HEK293 (cell line): ENCODE measurements around the gene PLXNA3.

Experiments used
- CTCF ChIA-PET: fragments of 350-600 bp; formaldehyde crosslinking; extraction: SDS; loops from one replicate; lab custom pipeline; 2021; ENCODE audit warnings: antibody characterized with exemption; lab: Yijun Ruan, JAX
- POLR2A ChIA-PET: fragments of 300-600 bp; formaldehyde crosslinking; extraction: SDS; loops from one replicate; lab custom pipeline; 2020; ENCODE audit warnings: antibody characterized with exemption, inconsistent platforms; lab: Yijun Ruan, JAX
- H3K27ac ChIP-seq: fragments of 200-500 bp; sonication (Bioruptor generic); 2 replicates; pipeline ENCODE4 v1.5.1; 2014; ENCODE audit warnings: low read depth, low read length, control low read depth, inconsistent platforms; ENCODE audit errors: extremely low read depth
- H3K36me3 ChIP-seq, 2 experiments: fragments of 200-500 bp in 1 of 2; sonication (Bioruptor generic) in 1 of 2; 1 replicate in 1 of 2; 2 replicates in 1 of 2; pipeline ENCODE4 v1.5.1; 2014 to 2017; ENCODE audit warnings: inconsistent platforms in 2 of 2, low read length in 2 of 2; ENCODE audit not compliant: control insufficient read depth in 2 of 2, insufficient read depth in 1 of 2
- H3K4me1 ChIP-seq: fragments of 200-500 bp; sonication (Bioruptor generic); 2 replicates; pipeline ENCODE4 v1.5.1; 2014; ENCODE audit warnings: mild to moderate bottlenecking, low read length, inconsistent platforms; ENCODE audit not compliant: control insufficient read depth, insufficient read depth
- H3K4me3 ChIP-seq: 2 replicates; pipeline ENCODE4 v1.5.1; 2011; ENCODE audit warnings: low read depth, mild to moderate bottlenecking, control low read depth, low read length, moderate library complexity
- H3K9me3 ChIP-seq: fragments of 200-500 bp; sonication (Bioruptor generic); 2 replicates; pipeline ENCODE4 v1.5.1; 2014; ENCODE audit warnings: low read depth, low read length, inconsistent platforms; ENCODE audit not compliant: control insufficient read depth, insufficient read depth
- GLI4 ChIP-seq: fragments of 450-650 bp; formaldehyde crosslinking; IDR thresholded peaks from 2 replicates; pipeline ENCODE4 v1.5.1; 2016; ENCODE audit warnings: missing biosample characterization, missing genetic modification characterization
- GLIS2 ChIP-seq: fragments of 450-650 bp; formaldehyde crosslinking; IDR thresholded peaks from 2 replicates; pipeline ENCODE4 v1.5.1; 2016; ENCODE audit warnings: missing biosample characterization, missing genetic modification characterization
- KLF8 ChIP-seq: fragments of 450-650 bp; formaldehyde crosslinking; IDR thresholded peaks from 2 replicates; pipeline ENCODE4 v1.5.1; 2016; ENCODE audit warnings: missing biosample characterization, missing genetic modification characterization
- KLF9 ChIP-seq: fragments of 450-650 bp; formaldehyde crosslinking; IDR thresholded peaks from 2 replicates; pipeline ENCODE4 v1.5.1; 2016; ENCODE audit warnings: missing biosample characterization, missing genetic modification characterization, low read depth
- SP2 ChIP-seq: fragments of 450-650 bp; formaldehyde crosslinking; IDR thresholded peaks from 2 replicates; pipeline ENCODE4 v1.5.1; 2016; ENCODE audit warnings: missing biosample characterization, missing genetic modification characterization
- YY1 ChIP-seq: fragments of 450-650 bp; formaldehyde crosslinking; IDR thresholded peaks from 2 replicates; pipeline ENCODE4 v1.5.1; 2018; ENCODE audit warnings: missing biosample characterization, missing genetic modification characterization
- ZIC2 ChIP-seq: fragments of 450-650 bp; formaldehyde crosslinking; IDR thresholded peaks from 2 replicates; pipeline ENCODE4 v1.5.1; 2016; ENCODE audit warnings: missing biosample characterization, missing genetic modification characterization
- ZNF121 ChIP-seq: fragments of 450-650 bp; formaldehyde crosslinking; IDR thresholded peaks from 2 replicates; pipeline ENCODE4 v1.5.1; 2016; ENCODE audit warnings: missing biosample characterization, missing genetic modification characterization
- ZNF175 ChIP-seq: fragments of 450-650 bp; formaldehyde crosslinking; IDR thresholded peaks from 2 replicates; pipeline ENCODE4 v1.5.1; 2016; ENCODE audit warnings: missing biosample characterization, missing genetic modification characterization
- ZNF211 ChIP-seq: fragments of 450-650 bp; formaldehyde crosslinking; IDR thresholded peaks from 2 replicates; pipeline ENCODE4 v1.5.1; 2016; ENCODE audit warnings: low read depth, missing biosample characterization, missing genetic modification characterization
- ZNF274 ChIP-seq, 2 experiments: fragments of 200-500 bp in 1 of 2; fragments of 450-650 bp in 1 of 2; sonication (Bioruptor generic) in 1 of 2; formaldehyde crosslinking in 1 of 2; IDR thresholded peaks; 2 replicates each; pipeline versions ENCODE4 v1.5.1 to v1.6.1; 2014 to 2016; ENCODE audit warnings: borderline replicate concordance in 1 of 2, inconsistent platforms in 1 of 2, low read length in 1 of 2, missing biosample characterization in 1 of 2, missing genetic modification characterization in 1 of 2
- ZNF391 ChIP-seq: fragments of 450-650 bp; formaldehyde crosslinking; IDR thresholded peaks from 2 replicates; pipeline ENCODE4 v1.5.1; 2016; ENCODE audit warnings: low read depth, missing biosample characterization, missing genetic modification characterization, borderline replicate concordance
- ZNF433 ChIP-seq: fragments of 450-650 bp; formaldehyde crosslinking; IDR thresholded peaks from 2 replicates; pipeline ENCODE4 v1.5.1; 2016; ENCODE audit warnings: missing biosample characterization, missing genetic modification characterization, low read depth
- ZNF548 ChIP-seq: fragments of 450-650 bp; formaldehyde crosslinking; IDR thresholded peaks from 2 replicates; pipeline ENCODE4 v1.5.1; 2016; ENCODE audit warnings: missing biosample characterization, missing genetic modification characterization
- ZNF600 ChIP-seq: fragments of 450-650 bp; formaldehyde crosslinking; IDR thresholded peaks from 2 replicates; pipeline ENCODE4 v1.5.1; 2016; ENCODE audit warnings: missing biosample characterization, missing genetic modification characterization
- ZNF629 ChIP-seq: fragments of 450-650 bp; formaldehyde crosslinking; IDR thresholded peaks from 2 replicates; pipeline ENCODE4 v1.5.1; 2017; ENCODE audit warnings: missing biosample characterization, missing genetic modification characterization
- ZNF664 ChIP-seq: fragments of 450-650 bp; formaldehyde crosslinking; IDR thresholded peaks from 2 replicates; pipeline ENCODE4 v1.5.1; 2016; ENCODE audit warnings: missing biosample characterization, missing genetic modification characterization
- ZNF670 ChIP-seq: fragments of 450-650 bp; formaldehyde crosslinking; IDR thresholded peaks from 2 replicates; pipeline ENCODE4 v1.5.1; 2016; ENCODE audit warnings: missing biosample characterization, missing genetic modification characterization, low read depth
- ZSCAN23 ChIP-seq: fragments of 450-650 bp; formaldehyde crosslinking; IDR thresholded peaks from 2 replicates; pipeline ENCODE4 v1.5.1; 2016; ENCODE audit warnings: missing biosample characterization, missing genetic modification characterization
- TF ChIP-seq, protein P1 (sequence below): fragments of 450-650 bp; formaldehyde crosslinking; IDR thresholded peaks from 2 replicates; pipeline ENCODE4 v1.5.1; 2017; ENCODE audit warnings: missing biosample characterization, missing genetic modification characterization
- TF ChIP-seq, protein P2 (sequence below): fragments of 450-650 bp; formaldehyde crosslinking; IDR thresholded peaks from 2 replicates; pipeline ENCODE4 v1.5.1; 2016; ENCODE audit warnings: missing biosample characterization, missing genetic modification characterization
- TF ChIP-seq, protein P3 (sequence below): fragments of 450-650 bp; formaldehyde crosslinking; IDR thresholded peaks from 2 replicates; pipeline ENCODE4 v1.5.1; 2016; ENCODE audit warnings: missing biosample characterization, missing genetic modification characterization
- TF ChIP-seq, protein P4 (sequence below): fragments of 450-650 bp; formaldehyde crosslinking; IDR thresholded peaks from 2 replicates; pipeline ENCODE4 v1.5.1; 2016; ENCODE audit warnings: missing biosample characterization, missing genetic modification characterization
- TF ChIP-seq, protein P5 (sequence below): fragments of 450-650 bp; formaldehyde crosslinking; IDR thresholded peaks from 2 replicates; pipeline ENCODE4 v1.5.1; 2016; ENCODE audit warnings: missing biosample characterization, missing genetic modification characterization

PLXNA3 gene

DNA sequence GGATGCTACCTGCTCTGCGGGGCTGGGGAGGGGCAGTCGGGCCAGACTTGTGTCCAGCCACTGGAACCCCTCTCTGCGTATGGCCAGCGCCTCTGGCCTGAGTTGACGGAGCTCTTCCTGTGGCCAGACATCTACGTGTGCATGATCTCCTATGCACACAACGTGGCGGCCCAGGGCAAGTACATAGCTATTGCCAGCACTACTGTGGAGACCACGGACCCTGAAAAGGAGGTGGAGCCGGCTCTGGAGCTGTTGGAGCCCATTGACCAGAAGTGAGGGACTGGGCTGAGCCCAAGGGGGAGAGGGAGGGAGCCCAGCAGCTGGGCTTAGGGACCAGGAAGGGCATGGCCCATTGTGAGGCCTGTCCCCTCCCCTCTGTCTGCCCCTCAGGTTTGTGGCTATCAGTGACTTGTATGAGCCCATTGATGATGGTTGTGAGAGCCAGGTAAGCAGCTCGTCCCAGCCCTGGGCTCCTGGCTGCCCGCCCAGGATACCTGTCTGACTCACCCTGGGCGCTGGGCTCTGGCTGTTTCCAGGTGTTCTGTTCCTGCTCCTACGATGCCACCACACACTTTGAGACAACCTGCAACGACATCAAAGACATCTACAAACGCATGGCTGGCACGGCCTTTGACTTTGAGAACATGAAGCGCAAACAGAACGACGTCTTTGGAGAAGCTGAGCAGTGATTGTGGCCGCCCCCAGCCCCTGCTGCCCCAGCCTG lies 15.9 kb upstream of the PLXNA3 start:
- Histone ChIP-seq H3K36me3 (peaks cover 7 to 71% of the 10 kb centered on the region in 2 experiments; a peak in 2 of 3 replicates), H3K4me1 (no peaks in the 10 kb centered on the region)
- CTCF ChIA-PET = interaction anchor here (0.6 kb wide), 1 partner anchor 44 kb away, joined by 4 read pairs; the partner anchor contains the start of gene RPL10
- TF ChIP-seq ZIC2 = no peak
- TF ChIP-seq ZNF211 (tag by site-specific recombination) = no peak
- TF ChIP-seq, protein P1, sequence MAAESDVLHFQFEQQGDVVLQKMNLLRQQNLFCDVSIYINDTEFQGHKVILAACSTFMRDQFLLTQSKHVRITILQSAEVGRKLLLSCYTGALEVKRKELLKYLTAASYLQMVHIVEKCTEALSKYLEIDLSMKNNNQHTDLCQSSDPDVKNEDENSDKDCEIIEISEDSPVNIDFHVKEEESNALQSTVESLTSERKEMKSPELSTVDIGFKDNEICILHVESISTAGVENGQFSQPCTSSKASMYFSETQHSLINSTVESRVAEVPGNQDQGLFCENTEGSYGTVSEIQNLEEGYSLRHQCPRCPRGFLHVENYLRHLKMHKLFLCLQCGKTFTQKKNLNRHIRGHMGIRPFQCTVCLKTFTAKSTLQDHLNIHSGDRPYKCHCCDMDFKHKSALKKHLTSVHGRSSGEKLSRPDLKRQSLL = peak; percentile 64
- no peak for TF ChIP-seq ZNF670 (tag by site-specific recombination)
- TF ChIP-seq, all 188 proteins: peak for 1
- Histone ChIP-seq H3K4me3 (no peak overlapping the region), H3K27ac (no peak overlapping the region), H3K9me3 (no peaks in the 10 kb centered on the region)
- POLR2A ChIA-PET = interaction anchor here (0.6 to 3.0 kb wide), 4 partner anchors 15 to 31 kb away, joined by 3 to 13 read pairs (median 4); partner anchors contain the start of genes PLXNA3 and TAFAZZIN

DNA sequence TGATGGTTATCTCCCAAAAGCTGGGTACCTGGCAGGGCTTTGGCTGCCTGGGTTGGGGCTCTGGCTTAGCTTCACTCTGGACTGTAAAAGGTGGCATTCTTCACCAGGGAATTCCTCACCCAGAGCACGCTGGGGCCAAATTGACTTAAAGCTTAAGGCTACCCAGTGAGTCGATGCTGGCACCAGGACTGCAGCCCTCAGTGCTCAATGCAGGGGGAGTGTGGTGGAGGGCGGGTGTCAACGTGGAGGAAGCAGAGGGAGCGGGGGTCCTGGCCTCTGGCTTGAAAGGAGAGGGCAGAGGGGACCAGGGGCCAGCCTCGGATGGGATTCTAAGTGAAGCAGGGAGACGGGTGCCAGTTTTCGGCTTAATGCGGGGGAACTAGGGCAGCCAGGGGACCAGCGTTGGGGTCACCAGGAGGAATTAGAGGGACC lies 14.6 kb upstream of the PLXNA3 start:
- peaks cover 11 to 79% of the 10 kb centered on the region in 2 experiments; a peak in 2 of 3 replicates for H3K36me3 ChIP-seq
- TF ChIP-seq ZNF175 (tag by site-specific recombination) (no peak), ZNF433 (tag by site-specific recombination) (no peak), ZSCAN23 (tag by site-specific recombination) (no peak), KLF9 (tag by site-specific recombination) (no peak), ZNF274 (IDR thresholded peaks at IDR 0.05; ENCODE audit: low read length) (no peak), ZNF274 (tag by site-specific recombination; IDR thresholded peaks at IDR 0.05; ENCODE audit: borderline replicate concordance) (no peak), ZNF121 (tag by site-specific recombination) (no peak), ZNF629 (tag by site-specific recombination) (no peak), ZNF600 (tag by site-specific recombination) (0 out of 2 replicates have a peak, but pooled peaks have one; percentile 26), GLI4 (tag by site-specific recombination) (no peak), KLF8 (tag by site-specific recombination) (0 out of 2 replicates have a peak, but pooled peaks have one; percentile 18), ZNF391 (tag by site-specific recombination) (no peak), YY1 (tag by site-specific recombination) (no peak), ZNF664 (tag by site-specific recombination) (no peak), GLIS2 (peak; percentile 71), SP2 (no peak), ZNF548 (tag by site-specific recombination) (no peak)
- TF ChIP-seq, protein P2, sequence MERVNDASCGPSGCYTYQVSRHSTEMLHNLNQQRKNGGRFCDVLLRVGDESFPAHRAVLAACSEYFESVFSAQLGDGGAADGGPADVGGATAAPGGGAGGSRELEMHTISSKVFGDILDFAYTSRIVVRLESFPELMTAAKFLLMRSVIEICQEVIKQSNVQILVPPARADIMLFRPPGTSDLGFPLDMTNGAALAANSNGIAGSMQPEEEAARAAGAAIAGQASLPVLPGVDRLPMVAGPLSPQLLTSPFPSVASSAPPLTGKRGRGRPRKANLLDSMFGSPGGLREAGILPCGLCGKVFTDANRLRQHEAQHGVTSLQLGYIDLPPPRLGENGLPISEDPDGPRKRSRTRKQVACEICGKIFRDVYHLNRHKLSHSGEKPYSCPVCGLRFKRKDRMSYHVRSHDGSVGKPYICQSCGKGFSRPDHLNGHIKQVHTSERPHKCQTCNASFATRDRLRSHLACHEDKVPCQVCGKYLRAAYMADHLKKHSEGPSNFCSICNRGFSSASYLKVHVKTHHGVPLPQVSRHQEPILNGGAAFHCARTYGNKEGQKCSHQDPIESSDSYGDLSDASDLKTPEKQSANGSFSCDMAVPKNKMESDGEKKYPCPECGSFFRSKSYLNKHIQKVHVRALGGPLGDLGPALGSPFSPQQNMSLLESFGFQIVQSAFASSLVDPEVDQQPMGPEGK (tag by site-specific recombination) = peak; percentile 46; the same call in 1 of the 2 replicates
- TF ChIP-seq, protein P3, sequence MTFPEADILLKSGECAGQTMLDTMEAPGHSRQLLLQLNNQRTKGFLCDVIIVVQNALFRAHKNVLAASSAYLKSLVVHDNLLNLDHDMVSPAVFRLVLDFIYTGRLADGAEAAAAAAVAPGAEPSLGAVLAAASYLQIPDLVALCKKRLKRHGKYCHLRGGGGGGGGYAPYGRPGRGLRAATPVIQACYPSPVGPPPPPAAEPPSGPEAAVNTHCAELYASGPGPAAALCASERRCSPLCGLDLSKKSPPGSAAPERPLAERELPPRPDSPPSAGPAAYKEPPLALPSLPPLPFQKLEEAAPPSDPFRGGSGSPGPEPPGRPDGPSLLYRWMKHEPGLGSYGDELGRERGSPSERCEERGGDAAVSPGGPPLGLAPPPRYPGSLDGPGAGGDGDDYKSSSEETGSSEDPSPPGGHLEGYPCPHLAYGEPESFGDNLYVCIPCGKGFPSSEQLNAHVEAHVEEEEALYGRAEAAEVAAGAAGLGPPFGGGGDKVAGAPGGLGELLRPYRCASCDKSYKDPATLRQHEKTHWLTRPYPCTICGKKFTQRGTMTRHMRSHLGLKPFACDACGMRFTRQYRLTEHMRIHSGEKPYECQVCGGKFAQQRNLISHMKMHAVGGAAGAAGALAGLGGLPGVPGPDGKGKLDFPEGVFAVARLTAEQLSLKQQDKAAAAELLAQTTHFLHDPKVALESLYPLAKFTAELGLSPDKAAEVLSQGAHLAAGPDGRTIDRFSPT = peak; percentile 33; the same call in 1 of the 2 replicates
- TF ChIP-seq, protein P4, sequence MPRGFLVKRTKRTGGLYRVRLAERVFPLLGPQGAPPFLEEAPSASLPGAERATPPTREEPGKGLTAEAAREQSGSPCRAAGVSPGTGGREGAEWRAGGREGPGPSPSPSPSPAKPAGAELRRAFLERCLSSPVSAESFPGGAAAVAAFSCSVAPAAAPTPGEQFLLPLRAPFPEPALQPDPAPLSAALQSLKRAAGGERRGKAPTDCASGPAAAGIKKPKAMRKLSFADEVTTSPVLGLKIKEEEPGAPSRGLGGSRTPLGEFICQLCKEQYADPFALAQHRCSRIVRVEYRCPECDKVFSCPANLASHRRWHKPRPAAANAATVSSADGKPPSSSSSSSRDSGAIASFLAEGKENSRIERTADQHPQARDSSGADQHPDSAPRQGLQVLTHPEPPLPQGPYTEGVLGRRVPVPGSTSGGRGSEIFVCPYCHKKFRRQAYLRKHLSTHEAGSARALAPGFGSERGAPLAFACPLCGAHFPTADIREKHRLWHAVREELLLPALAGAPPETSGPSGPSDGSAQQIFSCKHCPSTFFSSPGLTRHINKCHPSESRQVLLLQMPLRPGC (tag by site-specific recombination) = no peak
- TF ChIP-seq, protein P5, sequence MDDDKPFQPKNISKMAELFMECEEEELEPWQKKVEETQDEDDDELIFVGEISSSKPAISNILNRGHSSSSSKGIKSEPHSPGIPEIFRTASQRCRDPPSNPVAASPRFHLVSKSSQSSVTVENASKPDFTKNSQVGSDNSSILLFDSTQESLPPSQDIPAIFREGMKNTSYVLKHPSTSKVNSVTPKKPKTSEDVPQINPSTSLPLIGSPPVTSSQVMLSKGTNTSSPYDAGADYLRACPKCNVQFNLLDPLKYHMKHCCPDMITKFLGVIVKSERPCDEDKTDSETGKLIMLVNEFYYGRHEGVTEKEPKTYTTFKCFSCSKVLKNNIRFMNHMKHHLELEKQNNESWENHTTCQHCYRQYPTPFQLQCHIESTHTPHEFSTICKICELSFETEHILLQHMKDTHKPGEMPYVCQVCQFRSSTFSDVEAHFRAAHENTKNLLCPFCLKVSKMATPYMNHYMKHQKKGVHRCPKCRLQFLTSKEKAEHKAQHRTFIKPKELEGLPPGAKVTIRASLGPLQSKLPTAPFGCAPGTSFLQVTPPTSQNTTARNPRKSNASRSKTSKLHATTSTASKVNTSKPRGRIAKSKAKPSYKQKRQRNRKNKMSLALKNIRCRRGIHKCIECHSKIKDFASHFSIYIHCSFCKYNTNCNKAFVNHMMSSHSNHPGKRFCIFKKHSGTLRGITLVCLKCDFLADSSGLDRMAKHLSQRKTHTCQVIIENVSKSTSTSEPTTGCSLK (tag by site-specific recombination) = no peak

More for the DNA sequence above, 14.6 kb upstream of the PLXNA3 start:
- ChIA-PET CTCF (interaction anchor here (0.7 kb wide), 1 partner anchor 29 kb away, joined by 4 read pairs; no protein-coding TSS in a partner anchor), POLR2A (interaction anchor here (3.0 kb wide), 1 partner anchor 32 kb away, joined by 13 read pairs; the partner anchor contains the start of gene TAFAZZIN)
- H3K9me3 ChIP-seq = no peaks in the 10 kb centered on the region
- H3K4me1 ChIP-seq = no peaks in the 10 kb centered on the region
- peak overlapping the region; percentile 49; the same call in 1 of the 2 replicates for H3K27ac ChIP-seq
- peak overlapping the region; percentile 30 for H3K4me3 ChIP-seq
